IMR-90 (cell line): ENCODE measurements around the gene IL11. TPM values are rescaled to one million over a fixed set of nuclear protein-coding genes. Genes with fewer than 3 reads are reported as not detected.

ENCODE experiments used
- ATAC-seq: fragments of 200-7000 bp; cut with Tn5 transposase; 2 replicates; pipeline ENCODE4 v1.9.1; 2020; ENCODE audit warnings: low read depth, mild to moderate bottlenecking, moderate library complexity
- BruUV-seq: library from RNA; stranded (reverse); fragments of 400-500 nt; replicated peaks from 2 replicates; lab custom pipeline; 2021; lab: Mats Ljungman, UMichigan
- CTCF ChIA-PET: fragments of 300-600 bp; formaldehyde crosslinking; extraction: SDS; loops from one replicate; lab custom pipeline; 2021; ENCODE audit warnings: antibody characterized with exemption; lab: Yijun Ruan, JAX
- POLR2A ChIA-PET: fragments of 300-600 bp; sonication (Branson Sonifier 250); formaldehyde crosslinking; loops from one replicate; lab custom pipeline; 2022; ENCODE audit warnings: antibody characterized with exemption; ENCODE audit not compliant: unreplicated experiment; lab: Charles Lee
- DNase-seq: peaks from one replicate; pipeline ENCODE4 v3.0.0; 2013
- H2AFZ ChIP-seq: replicated peaks from 2 replicates; pipeline ENCODE3; 2013; ENCODE audit warnings: low read length, mild to moderate bottlenecking; ENCODE audit not compliant: poor library complexity
- H2AK5ac ChIP-seq: 2 replicates; pipeline ENCODE4 v1.6.1; 2013; ENCODE audit warnings: low read depth, low read length, inconsistent platforms
- H2AK9ac ChIP-seq: replicated peaks from 2 replicates; pipeline ENCODE3; 2013; ENCODE audit warnings: mild to moderate bottlenecking, low read depth, low read length, moderate library complexity; ENCODE audit not compliant: poor library complexity
- H2BK120ac ChIP-seq: 2 replicates; pipeline ENCODE4 v1.6.1; 2013; ENCODE audit warnings: low read depth, low read length, inconsistent platforms
- H2BK15ac ChIP-seq: 3 replicates; pipeline ENCODE4 v1.6.1; 2013; ENCODE audit warnings: low read depth, low read length, inconsistent platforms
- H2BK20ac ChIP-seq: 2 replicates; pipeline ENCODE4 v1.6.1; 2013; ENCODE audit warnings: low read depth, mild to moderate bottlenecking, inconsistent platforms, low read length, moderate library complexity
- H2BK5ac ChIP-seq: 2 replicates; pipeline ENCODE4 v1.6.1; 2013; ENCODE audit warnings: mild to moderate bottlenecking, low read depth, low read length, inconsistent platforms; ENCODE audit not compliant: poor library complexity, severe bottlenecking
- H3K14ac ChIP-seq: replicated peaks from 2 replicates; pipeline ENCODE4 v1.6.1; 2013; ENCODE audit warnings: low read depth, low read length, inconsistent platforms
- H3K18ac ChIP-seq: 2 replicates; pipeline ENCODE4 v1.6.1; 2013; ENCODE audit warnings: low read depth, low read length, control low read depth
- H3K23ac ChIP-seq: 2 replicates; pipeline ENCODE4 v1.6.1; 2013; ENCODE audit warnings: low read depth, low read length, inconsistent platforms
- H3K27ac ChIP-seq: 2 replicates; pipeline ENCODE4 v1.5.1; 2013; ENCODE audit warnings: mild to moderate bottlenecking, control low read depth, low read length; ENCODE audit not compliant: insufficient read depth
- H3K27me3 ChIP-seq: 2 replicates; pipeline ENCODE4 v1.6.1; 2013; ENCODE audit warnings: low read length; ENCODE audit not compliant: control insufficient read depth, insufficient read depth
- H3K36me3 ChIP-seq: 2 replicates; pipeline ENCODE4 v1.6.1; 2013; ENCODE audit warnings: low read length, mixed read lengths; ENCODE audit not compliant: control insufficient read depth, insufficient read depth
- H3K4ac ChIP-seq: 2 replicates; pipeline ENCODE4 v1.6.1; 2013; ENCODE audit warnings: low read depth, low read length, inconsistent platforms
- H3K4me1 ChIP-seq: 2 replicates; pipeline ENCODE4 v1.6.1; 2013; ENCODE audit warnings: low read length, mixed read lengths; ENCODE audit not compliant: control insufficient read depth, insufficient read depth
- H3K4me2 ChIP-seq: 2 replicates; pipeline ENCODE4 v1.6.1; 2013; ENCODE audit warnings: low read depth, mild to moderate bottlenecking, control low read depth, low read length, moderate library complexity
- H3K4me3 ChIP-seq: 2 replicates; pipeline ENCODE4 v1.5.1; 2013; ENCODE audit warnings: low read depth, mild to moderate bottlenecking, control low read depth, low read length, moderate library complexity; ENCODE audit not compliant: insufficient read depth
- H3K56ac ChIP-seq: 2 replicates; pipeline ENCODE4 v1.6.1; 2013; ENCODE audit warnings: low read length, inconsistent platforms; ENCODE audit not compliant: insufficient read depth; ENCODE audit errors: extremely low read depth
- H3K79me1 ChIP-seq, 2 experiments: 2 replicates each; pipeline ENCODE4 v1.6.1; 2013; ENCODE audit warnings: low read length in 2 of 2, inconsistent platforms in 1 of 2, low read depth in 1 of 2
- H3K9ac ChIP-seq: 2 replicates; pipeline ENCODE4 v1.6.1; 2013; ENCODE audit warnings: low read depth, low read length, control low read depth
- H3K9me1 ChIP-seq: 2 replicates; pipeline ENCODE4 v1.6.1; 2013; ENCODE audit warnings: low read length, inconsistent platforms; ENCODE audit not compliant: insufficient read depth
- H3K9me3 ChIP-seq: 2 replicates; pipeline ENCODE4 v1.6.1; 2013; ENCODE audit warnings: low read length; ENCODE audit not compliant: control insufficient read depth, insufficient read depth
- H4K20me1 ChIP-seq: 2 replicates; pipeline ENCODE4 v1.6.1; 2013; ENCODE audit warnings: low read length, inconsistent platforms; ENCODE audit not compliant: insufficient read depth
- H4K5ac ChIP-seq: 2 replicates; pipeline ENCODE4 v1.6.1; 2013; ENCODE audit warnings: mild to moderate bottlenecking, low read depth, low read length, control low read depth
- H4K8ac ChIP-seq, 2 experiments: 2 replicates each; pipeline ENCODE4 v1.6.1; 2013; ENCODE audit warnings: low read depth in 2 of 2, low read length in 2 of 2, control low read depth in 1 of 2, inconsistent platforms in 1 of 2
- H4K91ac ChIP-seq: 2 replicates; pipeline ENCODE4 v1.6.1; 2013; ENCODE audit warnings: low read depth, low read length, inconsistent platforms; ENCODE audit not compliant: insufficient read depth
- MXI1 ChIP-seq: IDR thresholded peaks from 2 replicates; pipeline ENCODE4 v1.6.1; 2012; ENCODE audit warnings: low read depth, mild to moderate bottlenecking, low read length, moderate library complexity, borderline replicate concordance
- USF2 ChIP-seq: fragments of 150-350 bp; IDR thresholded peaks from 2 replicates; pipeline ENCODE4 v1.6.1; 2017; ENCODE audit warnings: mild to moderate bottlenecking, antibody characterized with exemption, low read length, low read depth
- WGBS, 2 experiments: methylation state at CpG; one replicate each; pipeline versions ENCODE4 v1.1.5 to v1.1.7; 2013; ENCODE audit warnings: missing lambda C conversion rate in 2 of 2; ENCODE audit not compliant: insufficient read length in 1 of 2; ENCODE audit errors: extremely low coverage in 2 of 2; 5-methylcytosine and 5-hydroxymethylcytosine counted together
- dilution Hi-C: fragments of 300-500 bp; cut with HindIII; formaldehyde crosslinking; loops from one replicate; pipeline ENCODE4 v1.14.3; 2018; ENCODE audit warnings: low sequenced_read_pairs; ENCODE audit not compliant: unreplicated experiment
- in situ Hi-C: fragments of 300-500 bp; cut with MboI; formaldehyde crosslinking; loops from 3 replicates; pipeline ENCODE4 v1.14.3; 2019; ENCODE audit warnings: low sequenced_read_pairs, inconsistent platforms, mixed read lengths
- intact Hi-C: fragments of 100-400 bp; cut with micrococcal nuclease; formaldehyde crosslinking; loops from 2 replicates; pipeline ENCODE4 v1.10.0; 2022
- polyA plus RNA-seq, 3 experiments: library from polyadenylated mRNA; depleted of rRNA; stranded (reverse); fragments of >200 nt; gene quantifications; 2 replicates each; pipeline ENCODE4 v1.2.3, GENCODE V29; 2012; ENCODE audit warnings: low replicate concordance in 1 of 3
- total RNA-seq: library from RNA; depleted of rRNA; stranded (reverse); fragments of >200 nt; gene quantifications from 2 replicates; pipeline ENCODE4 v1.2.3, GENCODE V29; 2012

IL11 gene
- total and polyA plus RNA-seq, 2 of the 4 experiments (the other 2 are of a cell fraction): 14.3 to 33.6 TPM

GRCh38 chr19:55353803-55354697 lies 16.2 kb downstream of the IL11 start:
- H3K56ac ChIP-seq: no peak overlapping the region
- H3K79me1 ChIP-seq: no peaks in the 10 kb centered on the region
- peak; percentile 99 for ATAC-seq
- 0 out of 2 replicates have a peak, but pooled peaks have one; percentile 15 for TF ChIP-seq MXI1
- TF ChIP-seq USF2: no peak
- H4K91ac ChIP-seq: peak overlapping the region; percentile 34; the same call in 1 of the 2 replicates
- no peak overlapping the region; the same call in 1 of the 2 replicates for H3K14ac ChIP-seq
- in situ Hi-C loops: no loop called here
- no peak overlapping the region for H2BK120ac ChIP-seq
- CTCF ChIA-PET: no interaction called here
- H2BK20ac ChIP-seq: no peak overlapping the region
- H3K18ac ChIP-seq: no peak overlapping the region; the same call in 1 of the 2 replicates
- DNase-seq: peak; percentile 43
- H3K9me1 ChIP-seq: no peaks in the 10 kb centered on the region
- WGBS, 2 experiments: 0% methylated on average over 23 of the region's 72 CpGs; no CpG with 5 or more reads in 1 of the 2 experiments
- no peak overlapping the region for H4K5ac ChIP-seq
- H3K9me3 ChIP-seq: no peaks in the 10 kb centered on the region
- POLR2A ChIA-PET: no interaction called here
- H3K9ac ChIP-seq: 0 out of 2 replicates have a peak overlapping the region, but pooled peaks have one; percentile 7
- no peak overlapping the region for H2BK5ac ChIP-seq
- no TSS peak for BruUV-seq
- intact Hi-C loops: no loop called here
- H3K4me1 ChIP-seq: peaks cover 5% of the 10 kb centered on the region; the same call in 1 of the 2 replicates
- no peak overlapping the region; the same call in 2 of the 3 replicates for H2BK15ac ChIP-seq
- no peak overlapping the region for H2AK5ac ChIP-seq
- H2AFZ ChIP-seq: peak overlapping the region; percentile 93
- H3K4me3 ChIP-seq: peak overlapping the region; percentile 65
- H4K20me1 ChIP-seq: peaks cover 7% of the 10 kb centered on the region; the same call in 1 of the 2 replicates
- H4K8ac ChIP-seq: peak overlapping the region in 1 of 2 experiments; percentile 50; a peak in 1 of 4 replicates
- H3K23ac ChIP-seq: no peak overlapping the region
- peak overlapping the region; percentile 21; the same call in 1 of the 2 replicates for H3K27ac ChIP-seq
- dilution Hi-C loops: no loop called here
- no peak overlapping the region for H3K4ac ChIP-seq
- H3K36me3 ChIP-seq: no peaks in the 10 kb centered on the region
- H2AK9ac ChIP-seq: no peak overlapping the region
- peak overlapping the region; percentile 86 for H3K4me2 ChIP-seq
- H3K27me3 ChIP-seq: peaks cover 43% of the 10 kb centered on the region
